GM12873 (cell line): ENCODE results near the gene ARFRP1.

Experiments
- CTCF ChIP-seq: IDR thresholded peaks from 2 replicates; pipeline ENCODE4 v1.5.1; 2012; ENCODE audit warnings: low read depth, mild to moderate bottlenecking, moderate library complexity, low read length, control low read depth; ENCODE audit not compliant: insufficient read depth; ENCODE audit errors: missing control alignments

Gene ARFRP1

DNA sequence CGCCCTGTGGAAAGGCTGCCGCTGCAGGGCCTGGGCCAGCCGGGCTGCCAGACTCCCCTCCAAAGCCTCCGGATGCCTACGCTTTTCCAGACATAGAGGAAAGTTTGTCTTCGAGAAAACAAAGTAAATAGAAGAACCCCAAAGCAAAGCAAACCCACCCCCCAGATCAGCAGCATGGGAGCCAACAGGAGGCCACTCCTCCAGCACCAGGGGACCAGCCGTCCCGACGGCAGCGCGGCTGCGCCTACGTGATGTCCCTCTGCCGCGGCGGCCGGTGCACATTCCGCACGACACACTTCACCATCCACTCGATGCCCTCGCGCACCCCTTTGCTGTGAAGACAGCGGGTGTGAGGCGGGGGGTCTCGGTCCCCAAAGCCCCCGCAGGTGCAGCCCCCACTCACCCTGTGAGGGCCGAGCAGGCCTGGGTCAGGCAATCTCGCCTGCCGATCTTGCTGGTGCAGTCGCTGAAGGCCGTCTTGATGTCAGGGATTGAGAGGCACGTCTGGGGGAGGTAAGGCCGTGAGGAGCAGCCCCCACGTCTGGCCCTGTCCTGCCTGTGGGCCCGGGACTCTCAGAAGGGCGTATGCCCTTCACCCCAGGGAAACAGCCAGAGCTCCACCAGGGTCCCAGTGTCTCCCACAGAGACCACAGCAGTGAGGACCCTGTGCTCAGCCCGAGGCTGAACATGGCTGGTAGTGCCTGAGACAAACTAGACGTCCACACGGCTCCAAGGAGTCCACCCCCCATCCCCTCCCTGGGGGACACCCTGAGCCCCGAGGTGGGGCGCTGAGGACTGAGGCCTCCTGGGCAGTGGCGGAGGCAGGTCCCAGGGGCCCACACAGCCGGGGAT is 7.4 kb downstream of the ARFRP1 start:
- TF ChIP-seq CTCF, result no peak

GRCh38 chr20:63699466-63700198 is 8.1 kb downstream of the ARFRP1 start:
- TF ChIP-seq CTCF, result no peak

DNA sequence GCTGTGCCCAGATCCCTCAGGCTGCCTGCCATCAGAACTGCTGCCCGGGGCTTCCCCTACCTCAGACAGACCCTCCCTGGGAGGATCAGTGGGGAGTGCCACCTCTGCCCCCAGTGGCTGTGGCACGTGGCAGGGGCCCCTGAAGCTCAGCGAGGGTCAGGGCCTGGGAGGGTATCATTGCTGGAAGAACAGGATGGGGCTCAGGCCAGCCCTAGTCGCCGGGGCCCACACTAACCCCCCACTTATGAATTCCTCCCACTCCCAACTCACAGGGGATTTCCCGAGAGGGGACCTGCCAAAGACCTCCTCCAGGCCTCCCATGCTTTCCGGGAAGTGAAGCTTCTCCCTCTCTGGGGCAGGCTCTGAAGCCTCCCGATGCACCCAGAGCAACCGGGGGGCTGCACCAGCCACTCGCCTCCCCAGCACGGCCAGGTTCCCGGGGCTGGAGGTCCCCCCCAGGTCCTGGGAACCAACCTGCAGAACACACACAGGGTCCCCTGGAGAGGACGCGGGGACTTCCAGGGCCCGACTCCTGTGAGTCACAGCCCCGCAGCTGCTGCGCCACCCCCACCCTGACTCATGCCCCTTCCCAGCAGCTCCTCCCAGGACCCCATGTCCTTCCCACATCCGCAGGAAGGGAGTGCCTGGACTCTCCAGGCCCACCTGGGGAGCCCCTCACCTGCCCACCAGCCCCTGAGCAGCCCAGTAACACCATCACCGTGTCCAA is 8.9 kb downstream of the ARFRP1 start:
- TF ChIP-seq CTCF, result no peak

DNA sequence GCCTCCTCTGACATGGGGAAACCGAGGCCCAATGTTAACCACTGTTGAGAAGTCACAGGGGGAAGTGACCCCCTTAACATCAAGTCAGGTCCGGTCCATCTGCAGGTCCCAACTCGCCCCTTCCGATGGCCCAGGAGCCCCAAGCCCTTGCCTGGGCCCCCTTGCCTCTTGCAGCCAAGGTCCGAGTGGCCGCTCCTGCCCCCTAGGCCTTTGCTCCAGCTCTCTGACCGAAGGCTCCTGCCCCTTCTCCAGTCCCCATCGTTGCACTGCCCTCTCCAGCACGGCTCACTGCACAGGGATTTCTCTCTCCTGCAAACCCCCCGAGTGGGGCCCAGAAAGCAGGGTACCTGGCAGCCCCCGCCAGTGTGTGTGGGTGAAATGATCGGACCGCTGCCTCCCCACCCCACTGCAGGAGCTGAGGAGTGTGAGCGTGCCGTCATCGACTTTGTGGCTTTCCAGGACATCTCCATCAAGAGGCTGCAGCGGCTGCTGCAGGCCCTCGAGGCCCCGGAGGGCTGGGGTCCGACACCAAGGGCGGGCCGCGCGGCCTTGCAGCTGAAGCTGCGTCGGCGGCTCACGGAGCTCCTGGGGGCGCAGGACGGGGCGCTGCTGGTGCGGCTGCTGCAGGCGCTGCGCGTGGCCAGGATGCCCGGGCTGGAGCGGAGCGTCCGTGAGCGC is 9.8 kb downstream of the ARFRP1 start:
- TF ChIP-seq CTCF, result no peak

GRCh38 chr20:63697357-63697867 is 10.4 kb downstream of the ARFRP1 start:
- no peak for TF ChIP-seq CTCF

DNA sequence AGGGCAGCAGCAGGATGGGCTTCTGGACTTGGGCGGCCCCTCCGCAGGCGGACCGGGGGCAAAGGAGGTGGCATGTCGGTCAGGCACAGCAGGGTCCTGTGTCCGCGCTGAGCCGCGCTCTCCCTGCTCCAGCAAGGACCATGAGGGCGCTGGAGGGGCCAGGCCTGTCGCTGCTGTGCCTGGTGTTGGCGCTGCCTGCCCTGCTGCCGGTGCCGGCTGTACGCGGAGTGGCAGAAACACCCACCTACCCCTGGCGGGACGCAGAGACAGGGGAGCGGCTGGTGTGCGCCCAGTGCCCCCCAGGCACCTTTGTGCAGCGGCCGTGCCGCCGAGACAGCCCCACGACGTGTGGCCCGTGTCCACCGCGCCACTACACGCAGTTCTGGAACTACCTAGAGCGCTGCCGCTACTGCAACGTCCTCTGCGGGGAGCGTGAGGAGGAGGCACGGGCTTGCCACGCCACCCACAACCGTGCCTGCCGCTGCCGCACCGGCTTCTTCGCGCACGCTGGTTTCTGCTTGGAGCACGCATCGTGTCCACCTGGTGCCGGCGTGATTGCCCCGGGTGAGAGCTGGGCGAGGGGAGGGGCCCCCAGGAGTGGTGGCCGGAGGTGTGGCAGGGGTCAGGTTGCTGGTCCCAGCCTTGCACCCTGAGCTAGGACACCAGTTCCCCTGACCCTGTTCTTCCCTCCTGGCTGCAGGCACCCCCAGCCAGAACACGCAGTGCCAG is 11.0 kb downstream of the ARFRP1 start, which contains the start of gene TNFRSF6B:
Gene TNFRSF6B, plus strand, starts transcription at position 25 of the 729 bp plus-strand sequence. Its CDS starts 116 bp downstream, at position 141.
- no peak for TF ChIP-seq CTCF
